Activated CD4-positive, alpha-beta T cell treated with anti-CD3 and anti-CD28 coated beads for 1 hour (primary cell): Measurements from ENCODE around the gene PTPRN2.
"Not testable (repeated sequence)": the region's sequence is repeated elsewhere in the genome, so short reads cannot be mapped to it uniquely, and the experiment has no call there.

ENCODE experiments used
- DNase-seq: peaks from one replicate; pipeline ENCODE4 v3.0.0-alpha.2; 2020

The PTPRN2 gene

DNA sequence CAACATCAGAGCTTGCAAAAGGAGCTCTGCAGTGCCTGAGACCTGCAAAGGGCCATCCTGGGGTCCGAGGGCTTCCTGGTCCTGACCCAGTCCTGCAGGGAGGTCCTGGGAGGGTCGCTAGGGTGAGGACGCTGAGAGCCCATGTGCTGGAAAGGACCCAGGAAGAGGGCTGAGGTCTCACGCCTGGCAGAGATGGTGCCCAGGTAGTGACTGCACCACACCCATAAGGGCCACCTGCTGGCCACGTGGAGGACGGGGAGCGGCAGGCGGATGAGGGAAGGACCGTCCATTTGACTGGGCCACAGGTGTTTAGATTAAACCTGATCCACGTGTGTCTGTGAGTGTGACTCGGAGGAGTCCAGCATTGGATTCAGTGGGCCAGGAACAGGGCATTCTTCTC lies 858.1 kb downstream of the PTPRN2 start:
- DNase-seq: no peak

DNA sequence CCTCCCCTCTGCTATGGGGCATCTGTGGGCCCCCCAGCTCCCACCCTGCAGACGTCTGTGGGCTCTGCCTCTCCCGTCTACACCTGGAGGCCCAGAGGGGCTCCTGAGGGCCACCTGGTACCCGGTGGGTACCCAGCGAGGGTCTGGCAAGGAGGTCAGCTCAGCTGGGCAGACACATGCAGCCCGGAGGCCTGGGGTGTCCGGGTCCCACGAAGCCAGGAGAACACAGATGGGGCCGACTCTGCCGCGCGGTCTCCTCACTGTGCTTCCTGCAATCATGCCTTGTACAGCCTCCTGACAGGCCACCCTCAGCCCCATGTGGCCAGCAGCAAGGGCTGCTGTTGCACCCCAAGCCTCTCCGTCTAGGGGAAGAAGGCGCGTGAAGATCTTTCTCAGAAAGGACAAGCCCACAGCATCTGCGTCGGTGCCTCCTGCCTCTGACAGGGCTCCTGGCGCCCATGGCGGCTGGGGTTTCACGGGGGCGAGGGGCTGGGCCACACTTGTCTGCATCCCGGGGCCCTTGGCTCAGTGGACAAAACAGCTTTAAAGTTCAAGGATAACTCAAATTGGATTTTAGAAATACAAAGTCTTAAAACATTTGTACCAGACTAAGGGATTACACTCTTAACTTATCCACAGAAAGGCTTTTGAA lies 859.5 kb downstream of the PTPRN2 start:
- DNase-seq: no peak

DNA sequence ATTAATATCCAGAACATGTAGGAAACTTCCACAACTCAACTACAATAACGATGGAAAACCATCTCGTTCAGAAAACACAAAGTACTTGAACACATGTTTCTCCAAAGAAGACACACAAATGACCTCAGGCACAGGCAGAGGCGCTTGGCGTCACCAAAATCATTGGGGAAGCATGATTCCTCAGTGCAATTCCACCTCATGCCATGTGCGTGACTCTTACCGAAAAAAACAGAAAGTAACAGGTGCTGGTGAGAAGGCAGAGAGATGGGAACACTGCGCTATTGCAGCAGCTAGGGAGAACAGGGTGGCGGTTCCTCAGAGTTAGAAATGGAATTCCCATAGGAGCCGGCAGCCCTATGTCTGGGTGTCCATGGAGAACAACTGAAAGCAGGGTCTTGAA lies 860.9 kb downstream of the PTPRN2 start:
- DNase-seq: no peak

DNA sequence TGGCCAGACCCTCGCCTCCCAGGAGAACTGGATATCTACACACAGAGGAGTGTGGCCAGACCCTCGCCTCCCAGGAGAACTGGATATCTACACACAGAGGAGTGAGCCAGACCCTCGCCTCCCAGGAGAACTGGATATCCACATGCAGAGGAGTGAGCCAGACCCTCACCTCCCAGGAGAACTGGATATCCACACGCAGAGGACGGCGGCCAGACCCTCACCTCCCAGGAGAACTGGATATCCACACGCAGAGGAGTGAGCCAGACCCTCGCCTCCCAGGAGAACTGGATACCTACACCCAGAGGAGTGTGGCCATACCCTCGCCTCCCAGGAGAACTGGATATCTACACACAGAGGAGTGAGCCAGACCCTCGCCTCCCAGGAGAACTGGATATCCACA lies 862.3 kb downstream of the PTPRN2 start:
- not testable (repeated sequence) for DNase-seq

DNA sequence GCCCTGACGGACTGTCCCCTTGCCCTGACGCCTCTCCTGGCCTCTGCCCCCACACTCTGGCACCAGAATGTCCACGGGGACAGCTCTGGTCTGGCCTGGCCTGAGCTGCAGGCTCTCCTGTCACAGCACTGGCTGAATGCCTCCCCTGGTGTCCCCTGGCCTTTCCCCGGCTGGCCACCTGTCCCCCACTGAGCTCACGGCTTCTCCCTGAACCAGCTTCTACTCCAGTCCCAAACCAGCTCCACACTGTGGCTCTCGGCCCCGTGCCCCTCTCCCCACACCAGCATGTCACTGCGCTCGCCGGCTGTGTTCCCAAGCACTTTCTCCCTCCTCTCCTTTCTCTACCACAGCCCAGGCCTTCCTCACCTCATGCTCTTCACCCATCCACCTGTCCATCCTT lies 864.4 kb downstream of the PTPRN2 start:
- no peak for DNase-seq

DNA sequence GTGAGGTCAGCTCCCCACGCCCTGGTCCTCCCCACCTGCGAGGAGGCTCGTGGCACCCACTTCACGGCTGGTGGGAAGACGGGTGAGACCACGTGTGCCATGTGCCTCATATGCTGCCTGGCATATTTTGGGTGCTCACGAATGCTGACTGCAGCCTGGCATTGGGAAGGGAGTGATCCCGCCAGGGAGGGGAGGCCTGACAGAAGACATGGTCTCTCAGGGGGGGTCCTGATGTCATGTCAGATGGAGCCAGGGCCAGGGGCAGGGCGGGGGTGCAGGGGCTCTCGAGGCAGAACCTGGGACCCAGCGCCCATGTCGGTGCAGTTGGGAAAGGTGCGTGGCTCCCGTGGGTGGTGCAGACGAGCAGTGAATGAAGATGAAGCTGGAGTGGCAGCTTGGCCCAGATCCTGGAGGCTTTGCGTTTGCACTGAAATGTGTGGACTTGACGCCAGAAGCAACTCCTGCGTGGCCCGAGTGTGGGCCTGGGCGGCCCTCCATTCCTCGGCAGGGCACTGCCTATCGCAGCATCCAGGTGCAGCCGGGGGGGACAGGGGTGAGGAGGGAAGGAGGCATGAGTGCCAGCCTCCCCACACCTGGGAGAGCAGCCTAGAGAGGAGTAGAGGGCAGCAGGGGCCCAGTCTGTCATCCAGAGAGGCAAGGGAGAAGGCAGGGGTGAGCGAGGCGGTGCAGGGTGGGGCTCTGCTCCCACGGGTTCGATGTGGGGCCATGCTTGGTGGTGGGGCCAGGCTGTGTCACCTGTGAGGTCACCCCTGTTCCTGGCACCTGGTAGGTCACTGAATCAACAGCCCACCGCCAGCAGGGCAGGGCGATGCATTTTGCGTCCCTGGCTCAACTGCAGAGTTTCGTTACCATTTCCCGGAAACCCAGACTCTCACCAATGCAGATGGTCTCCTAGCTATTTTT lies 865.2 kb downstream of the PTPRN2 start:
- no peak for DNase-seq

DNA sequence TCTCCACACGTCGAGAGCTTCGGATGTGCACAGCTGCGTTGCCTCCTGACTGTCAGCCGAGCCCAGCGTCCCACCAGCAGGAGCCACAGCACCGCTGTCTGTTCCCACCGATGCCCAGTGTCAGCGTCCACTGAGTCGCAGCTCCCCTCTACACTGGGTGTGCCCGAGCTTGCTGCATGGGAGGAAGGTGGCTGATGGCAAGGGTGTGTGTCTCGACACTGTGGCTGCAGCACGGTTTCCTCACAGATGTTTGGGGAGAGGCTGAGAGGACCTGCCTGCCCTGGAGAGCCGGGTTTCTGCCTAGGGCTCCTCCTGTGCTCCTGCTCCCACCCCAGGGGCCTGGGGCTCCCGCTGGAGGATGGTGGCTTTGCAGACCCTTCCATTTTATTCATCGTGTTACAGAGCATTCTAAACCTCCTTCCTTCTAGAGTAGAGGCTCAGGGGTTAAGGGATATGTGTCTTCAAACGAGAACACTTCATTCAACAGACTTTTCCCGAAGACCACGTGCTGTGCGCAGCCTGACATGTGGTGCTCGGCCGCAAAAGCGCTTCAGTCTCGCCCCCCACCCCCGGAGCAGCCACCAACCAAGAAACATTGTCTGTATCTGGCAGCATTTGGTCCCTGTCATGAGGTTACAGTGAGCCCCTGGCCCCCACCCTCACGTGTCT lies 866.0 kb downstream of the PTPRN2 start:
- DNase-seq: no peak

DNA sequence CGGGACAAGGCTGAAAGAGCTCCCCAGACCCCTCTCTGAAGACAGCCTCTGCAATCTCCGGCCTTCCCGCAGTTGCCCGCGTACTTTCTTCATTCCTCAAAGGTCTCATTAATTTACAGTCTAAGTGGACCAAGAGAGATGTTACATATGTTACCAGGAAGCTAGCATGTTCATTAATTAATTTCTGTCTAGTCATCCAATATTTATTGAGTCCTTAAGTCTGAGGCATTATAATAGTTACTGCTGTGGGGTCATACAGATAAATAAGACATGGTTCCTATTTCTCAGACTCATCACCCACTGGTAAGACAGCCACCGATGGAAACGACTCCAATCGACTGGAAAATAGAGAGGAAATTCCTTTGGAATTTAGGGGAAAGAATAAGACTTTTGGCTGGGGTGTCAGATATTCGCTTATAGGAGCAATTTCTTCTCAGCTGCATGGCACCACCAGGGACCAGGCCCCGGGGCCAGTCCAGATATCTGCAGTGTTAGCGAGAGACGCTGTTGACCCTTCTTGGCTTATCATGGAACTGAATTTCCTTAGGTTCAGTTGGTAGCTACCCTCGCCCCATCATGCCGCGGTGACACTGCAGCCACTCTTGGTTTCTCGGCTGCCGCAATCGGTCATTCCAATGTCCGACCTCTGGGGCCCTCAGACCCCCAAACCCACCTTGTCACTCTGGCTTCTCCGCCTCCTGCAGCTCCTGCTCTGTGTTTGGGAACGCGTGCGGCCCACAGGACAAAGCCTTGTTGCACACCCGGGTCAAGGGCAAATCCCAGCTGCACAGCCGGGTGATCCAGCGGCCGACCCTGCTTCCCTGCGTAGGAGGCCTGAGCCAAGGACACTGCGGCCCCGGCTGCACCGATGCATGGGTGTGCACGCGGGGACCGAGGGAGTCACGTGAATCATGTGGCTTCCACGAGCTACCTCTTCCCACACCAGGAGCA lies 867.6 kb downstream of the PTPRN2 start:
- no peak for DNase-seq

DNA sequence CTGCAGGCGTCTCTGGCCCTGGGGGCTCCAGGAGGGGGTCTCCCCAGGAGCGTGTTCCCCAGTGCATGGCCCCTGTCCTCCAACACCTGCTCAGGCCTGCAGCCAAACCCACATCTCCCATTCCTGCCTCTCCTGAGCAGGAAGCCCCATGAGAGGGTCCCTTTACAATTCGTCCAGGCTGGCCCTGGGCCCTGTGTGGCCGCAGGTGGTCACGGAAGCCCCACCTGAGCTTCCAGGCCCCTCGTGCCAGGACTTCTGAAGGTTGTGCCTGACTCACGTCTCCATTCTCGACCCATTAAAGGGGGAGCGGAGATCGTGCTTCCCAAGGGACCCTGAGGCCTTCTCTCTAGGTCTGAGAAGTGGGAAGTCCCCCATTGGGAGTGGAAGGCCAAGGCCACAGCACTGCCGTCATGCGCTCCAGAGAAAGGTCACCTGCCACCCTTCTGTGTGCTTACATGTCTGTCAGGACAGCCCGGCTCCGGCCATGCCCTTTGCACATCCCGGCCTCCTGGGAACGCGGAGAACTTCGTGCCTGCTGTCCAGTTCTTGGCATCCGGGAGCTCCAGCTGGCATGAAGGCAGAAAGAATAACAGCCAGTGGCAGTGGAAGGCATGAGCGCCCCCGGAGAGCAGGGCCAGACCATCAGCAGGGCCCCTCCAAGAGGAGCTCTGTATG lies 868.5 kb downstream of the PTPRN2 start:
- DNase-seq: no peak

DNA sequence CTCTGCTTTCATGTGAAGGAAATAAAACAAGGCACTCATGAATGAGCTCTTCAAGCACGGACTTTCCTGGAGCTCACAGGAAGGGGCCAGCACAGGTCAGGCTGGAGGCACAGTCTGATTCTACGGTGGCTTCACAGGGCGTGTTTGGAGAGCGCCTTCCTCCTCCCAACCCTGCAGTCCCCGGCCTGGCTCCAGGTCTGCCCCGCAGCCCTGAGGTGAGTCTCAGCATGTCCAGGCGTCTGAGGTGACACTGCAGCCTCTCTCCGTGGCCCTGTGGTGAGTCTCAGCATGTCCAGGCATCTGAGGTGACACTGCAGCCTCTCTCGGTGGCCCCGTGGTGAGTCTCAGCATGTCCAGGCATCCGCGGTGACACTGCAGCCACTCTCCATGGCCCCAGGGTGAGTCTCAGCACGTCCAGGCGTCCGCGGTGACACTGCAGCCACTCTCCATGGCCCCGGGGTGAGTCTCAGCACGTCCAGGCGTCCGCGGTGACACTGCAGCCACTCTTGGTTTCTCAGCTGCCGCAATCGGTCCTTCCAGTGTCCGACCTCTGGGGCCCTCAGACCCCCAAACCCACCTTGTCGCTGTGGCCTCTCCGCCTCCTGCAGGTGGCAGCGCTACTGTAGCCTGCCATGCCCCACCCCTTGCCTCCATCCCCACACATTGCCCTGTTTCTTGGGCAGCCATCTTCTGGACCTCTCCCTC lies 869.2 kb downstream of the PTPRN2 start:
- no peak for DNase-seq

DNA sequence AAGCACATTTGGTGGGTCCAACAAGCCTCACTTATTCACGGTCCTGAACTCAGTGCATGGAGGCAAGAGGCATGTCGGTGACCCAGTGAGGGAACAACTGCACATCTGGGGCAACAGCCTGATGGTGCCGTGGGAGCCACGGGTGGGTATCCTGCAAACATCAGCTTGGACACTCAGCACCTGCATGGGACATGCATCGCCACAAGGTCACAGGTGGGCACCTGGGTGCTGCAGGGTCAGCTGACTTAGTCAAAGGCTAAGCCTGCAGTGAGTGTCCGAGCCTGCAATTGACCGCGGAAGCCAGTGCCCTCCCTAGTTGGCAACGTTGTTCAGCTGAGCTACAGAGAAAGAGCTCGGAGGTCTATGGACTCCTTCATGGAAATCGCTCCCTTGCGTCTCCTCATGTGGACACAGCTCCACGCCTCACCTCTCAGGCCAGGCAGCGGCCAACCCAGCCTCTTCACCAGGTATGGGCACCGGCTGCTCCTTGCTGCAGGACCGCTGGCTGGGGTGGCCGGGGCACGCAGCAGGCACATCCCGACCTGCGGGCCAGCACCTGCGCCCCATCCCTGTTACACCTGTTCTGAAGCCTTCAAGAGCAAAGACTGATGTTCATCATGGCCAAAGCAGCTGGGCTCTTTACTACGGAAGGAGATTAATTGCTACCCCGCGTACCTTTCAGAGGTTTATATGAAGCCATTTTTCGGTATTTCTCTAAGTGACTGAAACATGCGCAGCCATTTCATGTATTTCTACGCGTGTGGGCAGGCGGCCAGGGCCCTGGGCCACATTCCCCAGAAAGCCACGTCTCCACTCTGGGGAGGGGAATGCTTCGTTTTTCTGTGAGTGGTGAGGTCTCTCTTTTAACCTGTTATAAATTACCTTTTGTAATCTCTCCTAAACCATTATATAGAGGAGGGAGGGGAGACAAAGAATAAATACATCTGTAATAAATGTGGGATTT lies 870.1 kb downstream of the PTPRN2 start:
- no peak for DNase-seq

DNA sequence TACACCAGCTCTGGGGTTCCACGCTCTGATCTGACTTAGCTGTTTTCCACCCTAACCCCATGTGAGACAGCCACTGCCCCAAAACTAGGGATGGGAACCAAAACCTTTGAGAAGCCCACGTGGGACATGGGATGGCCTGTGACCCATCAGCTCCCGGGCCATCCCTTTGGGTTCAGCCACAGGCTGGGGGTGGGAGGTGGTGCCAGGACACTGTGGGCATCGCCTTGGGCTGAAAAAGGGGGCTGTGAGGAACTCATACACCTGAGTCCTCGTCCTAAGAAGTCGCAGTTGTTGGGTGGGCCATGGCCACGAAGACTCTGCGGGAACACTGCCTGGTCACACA lies 871.7 kb downstream of the PTPRN2 start:
- no peak for DNase-seq

DNA sequence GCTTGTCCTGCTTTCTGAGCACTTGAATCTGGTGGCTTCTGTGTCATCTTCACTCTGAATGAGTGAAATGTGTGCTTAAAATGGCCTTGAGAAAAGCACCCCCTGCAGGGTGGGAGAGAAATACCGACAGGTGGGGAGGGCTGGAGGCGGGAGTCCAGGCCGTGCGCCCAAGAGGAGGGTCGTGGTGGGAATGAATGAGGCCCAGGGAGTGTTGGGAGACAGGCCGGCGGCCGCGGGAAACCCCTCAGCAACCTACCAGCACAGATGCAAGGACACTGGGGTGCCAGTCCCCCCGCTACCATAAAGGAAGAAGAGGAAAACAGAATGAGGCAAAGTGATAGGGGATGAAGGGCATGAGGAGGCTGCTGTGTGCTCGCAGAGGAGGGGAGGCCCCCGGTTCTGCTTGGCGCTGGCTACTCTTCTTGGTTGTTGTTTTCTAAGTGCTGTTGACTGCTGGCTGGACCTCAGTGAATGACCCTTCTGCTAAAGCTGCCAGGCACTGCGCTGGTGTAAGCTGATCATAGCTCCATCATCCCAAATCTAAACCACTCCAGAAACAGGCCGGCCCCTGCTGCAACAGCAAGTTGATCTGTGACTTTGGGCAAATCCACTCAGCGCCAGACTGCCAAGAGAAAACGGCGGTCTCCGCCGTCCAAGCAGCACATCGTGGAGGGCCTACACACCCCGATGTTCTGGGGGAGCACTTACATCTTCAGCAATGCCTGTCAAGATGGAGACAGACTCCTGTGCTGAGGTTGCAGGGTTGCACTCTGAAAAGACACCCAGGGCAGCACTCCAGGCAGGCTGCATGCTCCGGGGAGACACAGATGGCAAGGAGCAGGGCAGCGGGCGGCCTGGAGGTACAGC lies 872.3 kb downstream of the PTPRN2 start:
- no peak for DNase-seq

DNA sequence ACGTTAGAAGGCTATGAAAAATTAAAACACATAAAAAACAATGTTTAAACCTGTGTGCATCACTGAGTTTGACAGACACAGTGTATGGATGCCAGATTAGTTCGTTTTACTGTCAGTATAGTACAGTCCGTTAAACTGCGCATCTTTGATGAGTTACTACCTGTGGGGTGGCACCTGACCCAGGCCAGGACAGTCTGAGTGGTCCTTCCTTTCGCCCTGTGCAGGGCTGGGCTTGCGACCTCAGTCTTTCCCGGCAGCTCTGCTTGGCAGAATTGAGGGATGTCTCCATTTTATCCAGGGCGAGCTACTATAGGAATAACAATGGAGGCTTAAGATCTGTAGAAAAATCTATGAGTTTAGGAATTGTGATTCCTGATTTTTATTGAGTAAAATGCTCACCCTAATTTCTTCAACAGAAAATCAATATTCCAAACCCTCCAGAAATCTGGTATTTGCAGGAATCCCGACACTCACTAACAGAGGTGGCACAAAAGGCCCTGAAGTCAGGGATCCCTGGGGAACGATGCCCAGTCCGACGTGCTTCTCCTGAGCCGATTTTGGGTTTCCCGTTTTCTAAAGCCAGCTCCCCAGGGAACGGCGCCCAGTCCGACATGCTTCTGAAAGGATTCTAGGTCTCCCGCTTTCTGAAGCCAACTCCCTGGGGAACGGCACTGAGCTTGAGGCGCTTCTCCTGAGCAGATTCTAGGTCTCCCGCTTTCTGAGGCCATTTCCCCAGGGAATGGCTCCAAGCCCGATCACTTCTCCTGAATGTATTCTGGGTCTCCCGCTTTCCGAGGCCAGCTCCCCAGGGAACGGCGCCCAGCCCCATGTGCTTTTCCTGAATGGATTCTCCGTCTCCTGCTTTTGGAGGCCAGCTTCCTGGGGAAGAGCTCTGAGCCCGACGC lies 873.2 kb downstream of the PTPRN2 start:
- no peak for DNase-seq

DNA sequence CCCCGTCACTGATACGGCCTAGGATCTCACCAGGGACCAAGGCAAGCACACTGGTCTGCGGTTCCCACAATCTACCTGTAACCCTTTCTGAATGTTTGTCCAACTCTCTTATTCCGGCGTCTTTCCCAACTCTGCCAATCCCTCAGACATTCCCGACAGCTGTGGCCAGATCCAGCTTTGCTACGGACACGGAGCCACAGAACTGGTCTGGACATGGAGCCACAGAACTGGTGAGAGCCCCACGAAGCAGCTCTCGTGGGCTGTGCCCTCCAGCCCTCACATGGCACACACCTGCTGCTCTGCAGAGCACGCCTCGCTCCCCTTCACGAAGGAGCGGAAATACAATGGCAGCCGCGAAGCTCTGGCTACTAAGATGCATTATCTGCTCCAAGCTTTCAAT lies 874.0 kb downstream of the PTPRN2 start:
- DNase-seq: no peak

DNA sequence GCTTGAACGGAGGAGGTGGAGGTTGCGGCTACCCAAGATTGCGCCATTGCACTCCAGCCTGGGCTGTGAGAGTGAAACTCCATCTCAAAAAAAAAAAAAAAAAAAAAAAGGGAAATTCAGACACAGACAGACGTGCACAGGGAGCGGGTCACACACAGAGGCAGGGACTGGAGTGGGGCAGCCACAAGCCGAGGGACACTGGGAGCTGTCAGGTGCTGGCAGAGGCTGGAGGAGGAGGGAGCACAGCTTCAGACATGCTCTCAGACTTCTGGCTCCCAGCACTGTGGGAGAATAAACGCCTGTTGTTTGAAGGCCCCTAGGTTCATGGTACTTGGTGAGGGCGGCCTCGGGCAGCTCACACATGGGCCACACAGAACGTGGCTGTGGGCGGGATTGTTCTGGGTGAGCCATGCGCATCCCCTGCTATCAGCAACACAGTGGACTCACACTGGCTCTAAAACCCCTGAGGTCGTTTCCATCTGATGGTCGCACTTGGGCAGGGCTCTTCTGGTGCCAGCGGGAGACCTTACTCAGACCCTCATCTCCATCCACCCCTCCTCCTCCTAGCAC lies 874.9 kb downstream of the PTPRN2 start:
- no peak for DNase-seq

DNA sequence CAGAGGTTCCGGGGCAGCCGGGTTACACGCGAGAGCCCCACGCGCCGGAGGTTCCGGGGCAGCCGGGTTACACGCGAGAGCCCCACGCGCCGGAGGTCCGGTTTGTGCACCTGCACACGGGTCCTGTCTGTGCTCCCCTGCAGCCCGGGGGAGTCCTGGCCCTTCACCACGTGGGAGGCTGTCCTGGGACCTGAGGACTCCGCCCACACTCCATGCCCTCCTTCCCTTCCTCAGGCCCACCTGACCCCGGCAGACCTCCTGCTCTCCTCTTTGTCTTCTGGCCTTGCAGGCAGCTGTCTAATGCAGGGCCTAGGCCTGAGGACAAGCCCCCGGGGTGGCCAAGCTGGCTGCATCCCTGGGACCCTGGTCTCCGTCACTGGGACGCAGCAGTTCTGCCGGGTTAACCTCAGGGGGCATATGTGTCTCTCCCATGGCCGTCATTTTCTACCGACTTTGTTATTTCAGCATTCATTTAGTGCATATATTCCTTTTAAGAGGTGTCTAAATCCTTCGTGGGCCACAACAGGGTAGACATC lies 876.2 kb downstream of the PTPRN2 start:
- no peak for DNase-seq

DNA sequence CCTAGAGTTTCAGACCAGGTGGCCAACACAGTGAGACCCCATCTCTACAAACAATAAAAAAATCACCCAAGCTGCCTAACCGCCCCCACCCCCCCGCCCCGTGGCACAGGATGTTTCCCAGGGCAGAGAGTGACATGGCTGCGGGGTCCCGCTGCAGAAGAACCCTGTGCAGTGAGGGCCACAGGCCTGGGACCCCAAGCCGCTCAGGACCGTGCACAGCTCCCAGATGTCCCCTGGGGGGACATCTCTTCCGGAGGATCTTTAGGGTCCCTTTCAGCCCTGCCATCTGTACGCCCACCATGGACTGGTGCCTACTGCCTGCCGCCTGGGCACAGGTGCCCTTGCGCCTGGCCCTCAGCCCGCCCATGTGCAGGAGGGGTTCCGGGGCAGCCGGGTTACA lies 877.2 kb downstream of the PTPRN2 start:
- no peak for DNase-seq
